IMR-90 (cell line): ENCODE data around the gene PAXX. TPM values are rescaled to one million over a fixed set of nuclear protein-coding genes. Genes with fewer than 3 reads are reported as not detected.
A peak's percentile ranks its signal among the peaks of the same experiment; 100 is the strongest.

Experiments
- ATAC-seq: fragments of 200-7000 bp; cut with Tn5 transposase; 2 replicates; pipeline ENCODE4 v1.9.1; 2020; ENCODE audit warnings: low read depth, mild to moderate bottlenecking, moderate library complexity
- BruUV-seq: library from RNA; stranded (reverse); fragments of 400-500 nt; replicated peaks from 2 replicates; lab custom pipeline; 2021; lab: Mats Ljungman, UMichigan
- CTCF ChIA-PET: fragments of 300-600 bp; formaldehyde crosslinking; extraction: SDS; loops from one replicate; lab custom pipeline; 2021; ENCODE audit warnings: antibody characterized with exemption; lab: Yijun Ruan, JAX
- POLR2A ChIA-PET: fragments of 300-600 bp; sonication (Branson Sonifier 250); formaldehyde crosslinking; loops from one replicate; lab custom pipeline; 2022; ENCODE audit warnings: antibody characterized with exemption; ENCODE audit not compliant: unreplicated experiment; lab: Charles Lee
- DNase-seq: peaks from one replicate; pipeline ENCODE4 v3.0.0; 2013
- H2AFZ ChIP-seq: replicated peaks from 2 replicates; pipeline ENCODE3; 2013; ENCODE audit warnings: low read length, mild to moderate bottlenecking; ENCODE audit not compliant: poor library complexity
- H2AK5ac ChIP-seq: 2 replicates; pipeline ENCODE4 v1.6.1; 2013; ENCODE audit warnings: low read depth, low read length, inconsistent platforms
- H2AK9ac ChIP-seq: replicated peaks from 2 replicates; pipeline ENCODE3; 2013; ENCODE audit warnings: mild to moderate bottlenecking, low read depth, low read length, moderate library complexity; ENCODE audit not compliant: poor library complexity
- H2BK120ac ChIP-seq: 2 replicates; pipeline ENCODE4 v1.6.1; 2013; ENCODE audit warnings: low read depth, low read length, inconsistent platforms
- H2BK15ac ChIP-seq: 3 replicates; pipeline ENCODE4 v1.6.1; 2013; ENCODE audit warnings: low read depth, low read length, inconsistent platforms
- H2BK20ac ChIP-seq: 2 replicates; pipeline ENCODE4 v1.6.1; 2013; ENCODE audit warnings: low read depth, mild to moderate bottlenecking, inconsistent platforms, low read length, moderate library complexity
- H2BK5ac ChIP-seq: 2 replicates; pipeline ENCODE4 v1.6.1; 2013; ENCODE audit warnings: mild to moderate bottlenecking, low read depth, low read length, inconsistent platforms; ENCODE audit not compliant: poor library complexity, severe bottlenecking
- H3K14ac ChIP-seq: replicated peaks from 2 replicates; pipeline ENCODE4 v1.6.1; 2013; ENCODE audit warnings: low read depth, low read length, inconsistent platforms
- H3K18ac ChIP-seq: 2 replicates; pipeline ENCODE4 v1.6.1; 2013; ENCODE audit warnings: low read depth, low read length, control low read depth
- H3K23ac ChIP-seq: 2 replicates; pipeline ENCODE4 v1.6.1; 2013; ENCODE audit warnings: low read depth, low read length, inconsistent platforms
- H3K27ac ChIP-seq: 2 replicates; pipeline ENCODE4 v1.5.1; 2013; ENCODE audit warnings: mild to moderate bottlenecking, control low read depth, low read length; ENCODE audit not compliant: insufficient read depth
- H3K27me3 ChIP-seq: 2 replicates; pipeline ENCODE4 v1.6.1; 2013; ENCODE audit warnings: low read length; ENCODE audit not compliant: control insufficient read depth, insufficient read depth
- H3K36me3 ChIP-seq: 2 replicates; pipeline ENCODE4 v1.6.1; 2013; ENCODE audit warnings: low read length, mixed read lengths; ENCODE audit not compliant: control insufficient read depth, insufficient read depth
- H3K4ac ChIP-seq: 2 replicates; pipeline ENCODE4 v1.6.1; 2013; ENCODE audit warnings: low read depth, low read length, inconsistent platforms
- H3K4me1 ChIP-seq: 2 replicates; pipeline ENCODE4 v1.6.1; 2013; ENCODE audit warnings: low read length, mixed read lengths; ENCODE audit not compliant: control insufficient read depth, insufficient read depth
- H3K4me2 ChIP-seq: 2 replicates; pipeline ENCODE4 v1.6.1; 2013; ENCODE audit warnings: low read depth, mild to moderate bottlenecking, control low read depth, low read length, moderate library complexity
- H3K4me3 ChIP-seq: 2 replicates; pipeline ENCODE4 v1.5.1; 2013; ENCODE audit warnings: low read depth, mild to moderate bottlenecking, control low read depth, low read length, moderate library complexity; ENCODE audit not compliant: insufficient read depth
- H3K56ac ChIP-seq: 2 replicates; pipeline ENCODE4 v1.6.1; 2013; ENCODE audit warnings: low read length, inconsistent platforms; ENCODE audit not compliant: insufficient read depth; ENCODE audit errors: extremely low read depth
- H3K79me1 ChIP-seq, 2 experiments: 2 replicates each; pipeline ENCODE4 v1.6.1; 2013; ENCODE audit warnings: low read length in 2 of 2, inconsistent platforms in 1 of 2, low read depth in 1 of 2
- H3K9ac ChIP-seq: 2 replicates; pipeline ENCODE4 v1.6.1; 2013; ENCODE audit warnings: low read depth, low read length, control low read depth
- H3K9me1 ChIP-seq: 2 replicates; pipeline ENCODE4 v1.6.1; 2013; ENCODE audit warnings: low read length, inconsistent platforms; ENCODE audit not compliant: insufficient read depth
- H3K9me3 ChIP-seq: 2 replicates; pipeline ENCODE4 v1.6.1; 2013; ENCODE audit warnings: low read length; ENCODE audit not compliant: control insufficient read depth, insufficient read depth
- H4K20me1 ChIP-seq: 2 replicates; pipeline ENCODE4 v1.6.1; 2013; ENCODE audit warnings: low read length, inconsistent platforms; ENCODE audit not compliant: insufficient read depth
- H4K5ac ChIP-seq: 2 replicates; pipeline ENCODE4 v1.6.1; 2013; ENCODE audit warnings: mild to moderate bottlenecking, low read depth, low read length, control low read depth
- H4K8ac ChIP-seq, 2 experiments: 2 replicates each; pipeline ENCODE4 v1.6.1; 2013; ENCODE audit warnings: low read depth in 2 of 2, low read length in 2 of 2, control low read depth in 1 of 2, inconsistent platforms in 1 of 2
- H4K91ac ChIP-seq: 2 replicates; pipeline ENCODE4 v1.6.1; 2013; ENCODE audit warnings: low read depth, low read length, inconsistent platforms; ENCODE audit not compliant: insufficient read depth
- CEBPB ChIP-seq: IDR thresholded peaks from 2 replicates; pipeline ENCODE4 v1.6.1; 2012; ENCODE audit warnings: low read depth, low read length, improper control_type of control experiment
- FOS ChIP-seq: fragments of 150-350 bp; IDR thresholded peaks from 2 replicates; pipeline ENCODE4 v1.6.1; 2016; ENCODE audit warnings: low read depth, low read length
- MAZ ChIP-seq: IDR thresholded peaks from 2 replicates; pipeline ENCODE4 v1.6.1; 2012; ENCODE audit warnings: low read depth, mild to moderate bottlenecking, low read length, improper control_type of control experiment, moderate library complexity, borderline replicate concordance
- MXI1 ChIP-seq: IDR thresholded peaks from 2 replicates; pipeline ENCODE4 v1.6.1; 2012; ENCODE audit warnings: low read depth, mild to moderate bottlenecking, low read length, moderate library complexity, borderline replicate concordance
- RAD21 ChIP-seq: IDR thresholded peaks from 2 replicates; pipeline ENCODE4 v1.6.1; 2012; ENCODE audit warnings: low read length, improper control_type of control experiment
- WGBS, 2 experiments: methylation state at CpG; one replicate each; pipeline versions ENCODE4 v1.1.5 to v1.1.7; 2013; ENCODE audit warnings: missing lambda C conversion rate in 2 of 2; ENCODE audit not compliant: insufficient read length in 1 of 2; ENCODE audit errors: extremely low coverage in 2 of 2; 5-methylcytosine and 5-hydroxymethylcytosine counted together
- dilution Hi-C: fragments of 300-500 bp; cut with HindIII; formaldehyde crosslinking; loops from one replicate; pipeline ENCODE4 v1.14.3; 2018; ENCODE audit warnings: low sequenced_read_pairs; ENCODE audit not compliant: unreplicated experiment
- in situ Hi-C: fragments of 300-500 bp; cut with MboI; formaldehyde crosslinking; loops from 3 replicates; pipeline ENCODE4 v1.14.3; 2019; ENCODE audit warnings: low sequenced_read_pairs, inconsistent platforms, mixed read lengths
- intact Hi-C: fragments of 100-400 bp; cut with micrococcal nuclease; formaldehyde crosslinking; loops from 2 replicates; pipeline ENCODE4 v1.10.0; 2022
- polyA plus RNA-seq, 3 experiments: library from polyadenylated mRNA; depleted of rRNA; stranded (reverse); fragments of >200 nt; gene quantifications; 2 replicates each; pipeline ENCODE4 v1.2.3, GENCODE V29; 2012; ENCODE audit warnings: low replicate concordance in 1 of 3
- total RNA-seq: library from RNA; depleted of rRNA; stranded (reverse); fragments of >200 nt; gene quantifications from 2 replicates; pipeline ENCODE4 v1.2.3, GENCODE V29; 2012

PAXX gene
- total and polyA plus RNA-seq, 2 of the 4 experiments (the other 2 are of a cell fraction): 5.7 to 24.6 TPM

DNA sequence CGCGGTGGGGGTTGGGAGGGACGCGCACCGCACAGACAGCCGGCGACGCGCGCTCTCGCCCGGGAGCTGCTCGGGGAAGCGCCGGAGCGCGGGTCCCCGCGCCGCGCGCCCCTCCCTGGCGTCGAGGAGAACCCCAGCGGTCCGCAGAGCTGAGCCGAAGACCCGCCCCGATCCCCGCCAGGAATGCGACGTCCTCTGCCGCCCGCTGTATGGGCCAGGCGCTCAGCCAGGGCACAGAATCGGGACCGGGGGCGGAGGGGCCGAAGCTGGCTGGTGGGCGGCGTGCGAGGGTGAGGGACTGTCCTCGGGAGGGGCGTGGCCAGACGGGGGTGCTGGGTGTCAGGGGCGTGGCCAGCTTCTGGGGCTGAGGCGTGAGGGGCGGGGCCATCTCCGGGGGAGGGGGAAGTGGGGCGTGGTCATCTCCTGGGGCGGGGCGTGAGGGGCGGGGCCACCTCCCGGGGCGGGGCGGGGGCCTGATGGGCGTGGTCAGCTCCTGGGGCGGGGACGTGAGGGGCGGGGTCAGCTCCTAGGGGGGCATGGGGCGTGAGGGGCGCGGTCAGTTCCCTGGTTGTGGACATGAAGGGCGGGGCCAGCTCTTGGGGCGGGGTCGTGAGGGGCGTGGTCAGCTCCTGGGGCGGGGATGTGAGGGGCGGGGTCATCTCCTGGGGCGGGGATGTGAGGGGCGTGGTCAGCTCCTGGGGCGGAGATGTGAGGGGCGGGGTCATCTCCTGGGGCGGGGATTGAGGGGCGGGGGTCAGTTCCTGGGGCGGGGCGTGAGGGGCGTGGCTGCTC is 14.0 kb upstream of the PAXX start:
- peak overlapping the region; percentile 12; the same call in 1 of the 2 replicates for H3K27ac ChIP-seq
- H2AFZ ChIP-seq: peak overlapping the region; percentile 89
- peak overlapping the region; percentile 87 for H3K4me2 ChIP-seq
- no peak overlapping the region for H2BK20ac ChIP-seq
- H3K18ac ChIP-seq: no peak overlapping the region; the same call in 1 of the 2 replicates
- H3K56ac ChIP-seq: no peak overlapping the region
- H4K91ac ChIP-seq: no peak overlapping the region
- H2BK5ac ChIP-seq: no peak overlapping the region
- no peaks in the 10 kb centered on the region for H3K36me3 ChIP-seq
- ChIA-PET POLR2A (interaction anchor here (0.6 kb wide), 1 partner anchor 54 kb away, joined by 4 read pairs; no protein-coding TSS in a partner anchor), CTCF (interaction anchor here (0.9 kb wide), 1 partner anchor 57 kb away, joined by 3 read pairs; no protein-coding TSS in a partner anchor)
- dilution Hi-C loops: no loop called here
- H4K5ac ChIP-seq: no peak overlapping the region
- ATAC-seq (peak; percentile 77), DNase-seq (peak; percentile 25)
- peak overlapping the region; percentile 48; the same call in 1 of the 2 replicates for H3K9ac ChIP-seq
- in situ Hi-C loops: no loop called here
- 2% methylated on average over 10 of the region's 78 CpGs; no CpG with 5 or more reads in 1 of the 2 experiments for WGBS, 2 experiments
- no peak overlapping the region; the same call in 1 of the 2 replicates for H3K23ac ChIP-seq
- H3K79me1 ChIP-seq: no peaks in the 10 kb centered on the region
- H2BK120ac ChIP-seq: peak overlapping the region; percentile 10; the same call in 1 of the 2 replicates
- no peaks in the 10 kb centered on the region for H3K9me1 ChIP-seq
- no peaks in the 10 kb centered on the region for H4K20me1 ChIP-seq
- peaks cover 7% of the 10 kb centered on the region; the same call in 1 of the 2 replicates for H3K4me1 ChIP-seq
- H3K9me3 ChIP-seq: no peaks in the 10 kb centered on the region
- no peak for TF ChIP-seq FOS
- TF ChIP-seq CEBPB: no peak
- peak; percentile 15; the same call in 1 of the 2 replicates for TF ChIP-seq MAZ
- no peak for TF ChIP-seq MXI1
- TF ChIP-seq RAD21: no peak
- no peak overlapping the region for H3K14ac ChIP-seq
- intact Hi-C loops: no loop called here
- no peak overlapping the region for H2BK15ac ChIP-seq
- peak overlapping the region; percentile 60 for H3K4me3 ChIP-seq
- H3K27me3 ChIP-seq: peaks cover 13% of the 10 kb centered on the region; the same call in 1 of the 2 replicates
- H4K8ac ChIP-seq: peak overlapping the region; percentile 27 to 58; a peak in 2 of 4 replicates
- no peak overlapping the region for H2AK9ac ChIP-seq
- no TSS peak for BruUV-seq
- H3K4ac ChIP-seq: 0 out of 2 replicates have a peak overlapping the region, but pooled peaks have one; percentile 24
- H2AK5ac ChIP-seq: no peak overlapping the region
